Thyroid gland (tissue), 4 donors: ENCODE data around the gene SGPL1. TPM values are rescaled to one million over a fixed set of nuclear protein-coding genes. Genes with fewer than 3 reads are reported as not detected.

Experiments used
- DNase-seq, 2 donors: peaks; one replicate each; pipeline ENCODE4 v3.0.0-alpha.2; 2019
- H3K27ac ChIP-seq, 3 donors: fragments of 200-600 bp; sonication (generic); 1 replicate in 2 of 3; 2 replicates in 1 of 3; pipeline ENCODE4 v1.5.1; 2016 to 2019; ENCODE audit warnings: mild to moderate bottlenecking in 1 of 3, moderate library complexity in 1 of 3
- H3K27me3 ChIP-seq: fragments of 200-600 bp; sonication (generic); one replicate; pipeline ENCODE4 v1.5.1; 2019
- H3K36me3 ChIP-seq, 2 donors: fragments of 200-600 bp; sonication (generic); one replicate each; pipeline ENCODE4 v1.5.1; 2016 to 2019
- H3K4me1 ChIP-seq, 2 donors: fragments of 200-600 bp; sonication (generic); one replicate each; pipeline ENCODE4 v1.5.1; 2017 to 2019
- H3K4me3 ChIP-seq, 3 donors: fragments of 200-600 bp; sonication (generic); replicated peaks in 1 of 3; 1 replicate in 2 of 3; 2 replicates in 1 of 3; pipeline ENCODE4 v1.5.1; 2016; ENCODE audit warnings: mild to moderate bottlenecking in 1 of 3
- H3K9me3 ChIP-seq: fragments of 200-600 bp; sonication (generic); one replicate; pipeline ENCODE4 v1.5.1; 2017
- CTCF ChIP-seq, 6 experiments: fragments of 200-600 bp in 3 of 6; fragments of 450-650 bp in 3 of 6; sonication (generic) in 3 of 6; IDR thresholded peaks; one replicate each; pipeline ENCODE4 v1.5.1; 2016 to 2019; ENCODE audit warnings: antibody characterized with exemption in 6 of 6, mild to moderate bottlenecking in 2 of 6, inconsistent platforms in 1 of 6, moderate library complexity in 1 of 6
- POLR2A ChIP-seq, 2 donors: fragments of 450-650 bp; IDR thresholded peaks; one replicate each; pipeline ENCODE4 v1.6.1; 2017; ENCODE audit warnings: antibody characterized with exemption in 2 of 2, mild to moderate bottlenecking in 2 of 2, moderate library complexity in 1 of 2
- whole genome bisulfite sequencing, 2 donors: methylation state at CpG; one replicate each; pipeline ENCODE4 v1.1.5; 2017; 5-methylcytosine and 5-hydroxymethylcytosine counted together
- intact Hi-C: fragments of 100-400 bp; cut with DNase I; formaldehyde crosslinking; loops from one replicate; pipeline ENCODE4 v1.15.1; 2023
- total RNA-seq, 4 donors: library from RNA; depleted of rRNA; stranded (reverse); fragments of >200 nt; gene quantifications; one replicate each; pipeline ENCODE4 v1.2.3, GENCODE V29; 2016

Gene SGPL1
- total RNA-seq, 4 donors from 2014 or later = 40.6 to 64.4 (median 46.1) TPM

- Histone ChIP-seq H3K27ac (no peak overlapping the region), H3K27me3 (no peaks in the 10 kb centered on the region), H3K4me1 (peaks cover 9 to 13% of the 10 kb centered on the region in 2 donors), H3K4me3 (no peak overlapping the region), H3K9me3 (no peaks in the 10 kb centered on the region), H3K36me3 (peaks cover 9 to 10% of the 10 kb centered on the region in 2 donors)
- DNase-seq = peak in 1 of 2 donors; percentile 18
- TF ChIP-seq CTCF (IDR thresholded peaks at IDR 0.05) = no peak
- WGBS, 2 donors = 87% methylated on average over 18 of the region's 18 CpGs
- intact Hi-C loops = no loop called here
Observed at GRCh38 chr10:70885931-70886903, 70.5 kb downstream of the SGPL1 start.

GRCh38 chr10:70886921-70887665 lies 71.3 kb downstream of the SGPL1 start:
- WGBS, 2 donors = 66 to 69% methylated on average over 10 to 12 of the region's 12 CpGs
- DNase-seq = no peak
- peak overlapping the region; percentile 87 to 97 (median 89) for H3K27ac ChIP-seq
- H3K27me3 ChIP-seq = no peaks in the 10 kb centered on the region
- no peaks in the 10 kb centered on the region for H3K9me3 ChIP-seq
- peaks cover 9 to 10% of the 10 kb centered on the region in 2 donors for H3K36me3 ChIP-seq
- peaks cover 14% of the 10 kb centered on the region in 2 donors for H3K4me1 ChIP-seq
- H3K4me3 ChIP-seq = peak overlapping the region in 1 of 3 donors; percentile 51
- no peak for TF ChIP-seq POLR2A (IDR thresholded peaks at IDR 0.05)
- no peak for TF ChIP-seq CTCF (IDR thresholded peaks at IDR 0.05)
- intact Hi-C loops = no loop called here

GRCh38 chr10:70887804-70888800 lies 72.4 kb downstream of the SGPL1 start, which contains the start of gene PCBD1:
TSS of gene PCBD1 (minus strand) at chr10:70888565. CDS start at chr10:70888533, 32 bp downstream.
- TF ChIP-seq CTCF (IDR thresholded peaks at IDR 0.05) (no peak), POLR2A (IDR thresholded peaks at IDR 0.05) (peak; percentile 14 to 69)
- peaks cover 9 to 10% of the 10 kb centered on the region in 2 donors for H3K36me3 ChIP-seq
- intact Hi-C loops = no loop called here
- H3K4me1 ChIP-seq = peaks cover 14% of the 10 kb centered on the region in 2 donors
- no peaks in the 10 kb centered on the region for H3K27me3 ChIP-seq
- peak within 1 kb of the TSS in 2 of 3 donors; percentile 51 to 72 for H3K4me3 ChIP-seq
- no peaks in the 10 kb centered on the region for H3K9me3 ChIP-seq
- H3K27ac ChIP-seq = peak within 1 kb of the TSS; percentile 87 to 97 (median 89)
- peak; percentile 87 to 88 for DNase-seq
- 1 to 4% methylated on average over 6 to 8 of the region's 85 CpGs for WGBS, 2 donors

- H3K27me3 ChIP-seq = no peaks in the 10 kb centered on the region
- intact Hi-C loops = no loop called here
- peaks cover 14% of the 10 kb centered on the region in 2 donors for H3K4me1 ChIP-seq
- no peaks in the 10 kb centered on the region for H3K9me3 ChIP-seq
- peaks cover 7 to 10% of the 10 kb centered on the region in 2 donors for H3K36me3 ChIP-seq
- 94 to 96% methylated on average over 3 of the region's 3 CpGs for WGBS, 2 donors
- no peak overlapping the region for H3K4me3 ChIP-seq
- peak overlapping the region in 1 of 3 donors; percentile 89 for H3K27ac ChIP-seq
- no peak for DNase-seq
- TF ChIP-seq CTCF (IDR thresholded peaks at IDR 0.05) = no peak
- no peak for TF ChIP-seq POLR2A (IDR thresholded peaks at IDR 0.05)
Observed at GRCh38 chr10:70889291-70889690, 73.5 kb downstream of the SGPL1 start.
